ENCODE data around the gene PDE10A.

GRCh38 chr6:165685302-165685701, 22.3 kb upstream of the PDE10A start:
- TF ChIP-seq EZH2 (IDR thresholded peaks at IDR 0.05), result no peak
- TF ChIP-seq POLR2AphosphoS5 (IDR thresholded peaks at IDR 0.05; ENCODE audit: borderline replicate concordance, low read depth, low read length), result no peak
- TF ChIP-seq FOXP2 (optimal IDR thresholded peaks at IDR 0.05; ENCODE audit: control extremely low read depth, extremely low read length, insufficient read depth), result no peak

Data from SK-N-MC (cell line).